ENCODE results near the gene DNAJA3.

DNAJA3 gene

GRCh38 chr16:4435337-4436067, 9.8 kb downstream of the DNAJA3 start:
- DNase-seq (ENCODE audit: low read depth), result no peak

- no peak for DNase-seq (ENCODE audit: low read depth)
Measured at GRCh38 chr16:4437366-4437765, 11.7 kb downstream of the DNAJA3 start.

GRCh38 chr16:4442371-4442770, 16.7 kb downstream of the DNAJA3 start:
- no peak for DNase-seq (ENCODE audit: low read depth)

GRCh38 chr16:4443271-4443670, 17.6 kb downstream of the DNAJA3 start:
- no peak for DNase-seq (ENCODE audit: low read depth)

- DNase-seq (ENCODE audit: low read depth), result no peak
Measured at GRCh38 chr16:4443986-4444385, 18.3 kb downstream of the DNAJA3 start.

- DNase-seq (ENCODE audit: low read depth), result no peak
Measured at GRCh38 chr16:4450430-4450829, 24.8 kb downstream of the DNAJA3 start.

GRCh38 chr16:4450931-4451519, 25.4 kb downstream of the DNAJA3 start:
- no peak for DNase-seq (ENCODE audit: low read depth)

- DNase-seq (ENCODE audit: low read depth), result no peak
Measured at GRCh38 chr16:4452674-4453073, 27.0 kb downstream of the DNAJA3 start.

- no peak for DNase-seq (ENCODE audit: low read depth)
Measured at GRCh38 chr16:4454623-4455022, 29.0 kb downstream of the DNAJA3 start.

GRCh38 chr16:4455081-4455480, 29.4 kb downstream of the DNAJA3 start:
- no peak for DNase-seq (ENCODE audit: low read depth)

- DNase-seq (ENCODE audit: low read depth), result no peak
Measured at GRCh38 chr16:4455951-4456350, 30.3 kb downstream of the DNAJA3 start.

GRCh38 chr16:4460936-4461249, 35.2 kb downstream of the DNAJA3 start:
- no peak for DNase-seq (ENCODE audit: low read depth)

- no peak for DNase-seq (ENCODE audit: low read depth)
Measured at GRCh38 chr16:4461250-4462085, 35.8 kb downstream of the DNAJA3 start.

- no peak for DNase-seq (ENCODE audit: low read depth)
Measured at GRCh38 chr16:4463522-4464163, 38.0 kb downstream of the DNAJA3 start.

GRCh38 chr16:4465977-4466779, 40.5 kb downstream of the DNAJA3 start:
- DNase-seq (ENCODE audit: low read depth), result peak; percentile 39

GRCh38 chr16:4467916-4468315, 42.2 kb downstream of the DNAJA3 start:
- no peak for DNase-seq (ENCODE audit: low read depth)

- no peak for DNase-seq (ENCODE audit: low read depth)
Measured at GRCh38 chr16:4468972-4469371, 43.3 kb downstream of the DNAJA3 start.

GRCh38 chr16:4471869-4472268, 46.2 kb downstream of the DNAJA3 start:
- no peak for DNase-seq (ENCODE audit: low read depth)

- no peak for DNase-seq (ENCODE audit: low read depth)
Measured at GRCh38 chr16:4472880-4473279, 47.2 kb downstream of the DNAJA3 start.

GRCh38 chr16:4474192-4474961, 48.7 kb downstream of the DNAJA3 start, which contains the start of gene NMRAL1:
Gene NMRAL1, minus strand, starts transcription at chr16:4474625. Its CDS starts 493 bp downstream, at chr16:4474132.
- peak; percentile 62 for DNase-seq (ENCODE audit: low read depth)

Measured in stimulated activated CD8-positive, alpha-beta memory T cell treated with anti-CD3 and anti-CD28 coated beads, Interleukin-15, amount 100 ng/mL, for 1 hour (primary cell).